HTR-8/SVneo (cell line): ENCODE data around the gene INHBC.
A peak's percentile ranks its signal among the peaks of the same experiment; 100 is the strongest.
"Not testable (repeated sequence)": the region's sequence is repeated elsewhere in the genome, so short reads cannot be mapped to it uniquely, and the experiment has no call there.

Source experiments
- DNase-seq: peaks from one replicate; pipeline ENCODE4 v3.0.0; 2011; ENCODE audit warnings: low spot score, mixed read lengths; ENCODE audit not compliant: insufficient read length
- FAIRE-seq: peaks from 2 replicates; lab custom pipeline; 2011; peaks lifted over from hg19 to GRCh38; lab: Jason Lieb, UNC

INHBC gene

DNA sequence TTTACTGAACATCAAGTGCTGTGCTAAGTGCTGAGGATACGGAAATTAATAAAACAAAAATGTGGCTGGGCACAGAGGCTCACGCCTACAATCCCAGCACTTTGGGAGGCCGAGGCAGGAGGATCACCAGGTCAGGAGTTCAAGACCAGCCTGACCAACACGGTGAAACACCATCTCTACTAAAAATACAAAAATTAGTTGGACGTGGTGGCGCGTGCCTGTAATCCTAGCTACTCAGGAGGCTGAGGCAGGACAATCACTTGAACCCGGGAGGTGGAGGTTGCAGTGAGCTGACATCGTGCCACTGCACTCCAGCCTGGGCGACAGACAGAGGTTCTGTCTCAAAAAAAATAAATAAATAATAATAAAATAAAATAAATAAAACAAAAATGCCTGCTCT, 7.6 kb upstream of the INHBC start:
- FAIRE-seq, DNase-seq: not testable (repeated sequence)

DNA sequence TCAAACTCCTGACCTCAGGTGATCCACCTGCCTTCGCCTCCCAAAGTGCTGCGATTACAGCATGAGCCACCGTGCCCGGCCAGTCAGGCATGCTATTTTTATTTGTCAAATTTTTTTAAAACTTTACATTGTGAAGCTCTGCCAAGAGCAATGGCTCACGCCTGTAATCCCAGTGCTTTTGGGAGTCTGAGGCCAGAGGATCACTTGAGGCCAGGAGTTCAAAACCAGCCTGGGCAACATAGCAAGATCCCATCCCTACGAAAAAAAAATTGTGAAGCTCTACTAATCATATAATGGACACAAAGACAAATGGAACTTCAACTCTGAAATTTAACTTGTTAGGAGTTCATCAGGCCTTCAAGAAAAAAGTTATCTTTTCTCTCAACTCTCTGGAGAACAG, 5.6 kb upstream of the INHBC start:
- DNase-seq (no peak), FAIRE-seq (no peak)

DNA sequence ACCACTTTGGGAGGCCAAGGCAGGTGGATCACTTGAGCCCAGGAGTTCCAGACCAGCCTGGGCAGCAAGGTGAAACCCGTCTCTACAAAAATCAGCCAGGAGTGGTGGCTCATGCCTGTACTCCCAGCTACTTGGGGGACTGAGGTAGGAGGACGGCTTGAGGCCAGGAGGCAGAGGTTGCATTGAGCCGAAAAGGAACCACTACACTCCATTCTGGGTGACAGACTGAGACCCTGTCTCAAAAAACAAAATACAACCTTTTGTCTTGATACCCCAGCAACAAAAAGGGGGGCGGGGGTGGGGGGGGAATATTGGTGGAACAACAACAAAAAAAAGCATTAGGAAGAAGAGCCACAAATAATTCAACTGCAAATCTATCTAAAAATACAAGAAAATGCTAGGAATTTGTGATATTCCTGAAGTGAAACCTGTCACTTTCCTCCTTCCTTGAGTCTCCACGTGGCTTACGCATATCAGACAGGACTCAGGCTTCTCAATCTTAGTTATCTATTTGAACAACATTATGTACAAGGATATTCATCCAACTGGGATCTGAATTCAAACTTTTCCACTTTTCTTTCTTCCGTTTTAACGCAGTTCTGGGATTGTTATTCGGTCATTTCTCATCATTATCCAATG, 5.0 kb upstream of the INHBC start:
- no peak for FAIRE-seq
- DNase-seq = no peak

DNA sequence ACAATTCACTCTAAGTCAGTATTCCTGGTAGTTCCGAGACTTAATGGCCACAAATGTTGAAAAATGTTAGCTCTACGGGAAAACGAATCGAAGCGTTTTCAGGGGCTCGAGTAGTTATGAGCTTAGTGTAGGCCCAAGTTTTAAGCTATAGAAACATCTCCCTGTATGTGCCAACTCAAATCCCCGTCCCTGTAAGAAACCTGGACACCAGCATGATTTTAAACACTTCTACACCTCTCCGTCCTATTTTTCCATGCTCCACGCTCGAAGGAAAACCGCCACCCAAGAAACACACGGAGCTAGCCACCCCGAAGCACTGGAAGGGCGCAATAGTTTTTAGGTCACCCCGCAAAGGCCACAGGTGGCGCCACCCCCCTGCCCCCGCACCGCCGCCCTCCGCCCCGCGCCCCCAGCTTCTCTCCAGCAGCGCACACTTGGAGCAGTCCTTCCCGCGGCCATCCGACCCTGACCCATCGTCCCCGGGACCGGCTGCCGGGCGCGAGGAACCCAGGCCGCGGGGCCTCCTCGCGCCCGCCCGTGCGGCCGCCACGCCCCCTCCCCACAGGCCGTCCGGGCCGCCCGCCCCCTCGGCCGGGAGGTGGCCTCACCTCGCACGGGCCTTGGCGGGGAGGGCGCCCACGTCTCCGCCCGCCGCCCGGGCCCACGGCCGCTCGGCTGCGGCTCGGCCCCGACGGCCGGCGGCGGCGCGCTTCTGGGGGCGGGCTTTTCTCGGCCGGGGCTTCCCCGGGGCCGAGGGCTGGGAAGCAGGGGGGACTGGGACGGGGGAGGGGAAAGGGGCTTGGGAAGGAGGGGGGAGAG, 4.3 kb upstream of the INHBC start:
- FAIRE-seq = no peak

DNA sequence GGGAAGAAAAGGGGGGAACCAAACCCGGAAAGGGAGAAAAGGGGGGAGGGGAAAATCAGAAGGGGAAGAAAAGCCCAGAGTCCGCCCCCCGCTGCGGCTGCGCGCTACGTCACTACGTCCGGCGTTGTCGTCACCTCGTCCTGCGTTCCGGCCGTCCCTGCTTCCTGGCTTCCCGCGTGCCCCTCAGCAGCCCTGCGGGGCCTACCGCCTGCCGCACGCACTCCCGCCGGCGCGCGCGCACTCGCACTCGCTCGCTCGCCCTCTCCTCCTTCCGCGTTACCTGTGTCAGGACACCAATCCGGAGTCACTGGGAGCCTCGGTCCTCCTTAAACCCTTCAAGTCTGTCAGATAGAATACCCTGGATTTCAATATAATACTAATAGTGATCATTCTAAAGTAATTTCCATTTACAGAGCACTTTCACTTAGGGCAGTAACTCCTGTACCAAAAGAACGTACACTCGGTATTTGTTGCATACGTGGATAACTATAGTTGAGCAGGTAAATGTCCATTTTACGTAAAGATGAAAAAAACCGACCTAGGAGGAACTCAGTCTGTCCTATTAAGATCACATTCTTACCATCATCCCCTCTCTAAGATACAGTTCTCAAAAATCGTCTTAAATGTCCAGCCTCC, 3.5 kb upstream of the INHBC start, which contains the start of gene R3HDM2:
Gene R3HDM2 (minus strand): TSS at position 113 of the 636 bp plus-strand sequence. CDS start 120,615 bp downstream, outside the sequence.
- FAIRE-seq (peak; percentile 54), DNase-seq (peak; percentile 95)

More for the DNA sequence above, 4.3 kb upstream of the INHBC start:
- no peak for DNase-seq

DNA sequence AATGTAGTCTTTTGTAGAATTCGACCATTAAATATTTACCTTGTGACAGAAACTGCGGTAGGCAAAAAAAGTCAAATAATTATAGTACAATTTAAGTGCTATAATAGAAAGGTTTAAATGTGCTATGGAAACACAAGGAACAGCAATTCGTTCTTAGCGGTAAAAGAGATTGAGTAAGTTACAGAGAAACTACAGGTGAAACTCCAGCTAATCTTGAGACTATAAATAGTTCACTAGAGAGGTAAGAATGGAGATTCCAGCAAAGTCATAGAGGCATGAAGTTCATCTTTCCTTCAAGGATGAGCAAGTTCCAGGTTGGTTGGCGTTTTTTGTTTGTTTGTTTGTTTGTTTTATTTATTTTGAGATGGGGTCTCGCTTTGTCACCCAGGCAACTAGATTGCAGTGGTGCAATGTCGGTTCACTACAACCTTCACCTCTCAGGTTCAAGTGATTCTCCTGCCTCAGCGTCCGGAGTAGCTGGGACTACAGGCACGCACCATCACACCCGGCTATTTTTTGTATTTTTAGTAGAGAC, 2.9 kb upstream of the INHBC start:
- no peak for FAIRE-seq
- DNase-seq = no peak

DNA sequence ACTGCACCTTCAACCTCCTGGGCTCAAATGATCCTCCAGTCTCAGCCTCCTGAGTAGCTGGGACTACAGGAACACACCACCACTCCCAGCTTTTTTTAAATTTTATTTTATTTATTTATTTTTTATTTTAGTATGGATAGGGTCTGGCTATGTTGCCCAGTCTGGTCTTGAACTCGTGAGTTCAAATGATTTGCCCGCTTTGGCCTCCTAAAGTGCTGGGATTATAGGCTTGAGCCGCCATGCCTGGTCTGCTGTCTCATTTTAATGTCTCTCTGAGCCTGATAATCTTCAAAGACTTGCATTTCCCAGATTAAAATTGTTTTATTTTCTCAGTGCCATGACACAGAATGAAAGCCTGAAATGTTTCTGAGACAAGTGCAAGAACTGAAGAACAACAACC, 1.2 kb upstream of the INHBC start:
- FAIRE-seq (no peak), DNase-seq (no peak)

DNA sequence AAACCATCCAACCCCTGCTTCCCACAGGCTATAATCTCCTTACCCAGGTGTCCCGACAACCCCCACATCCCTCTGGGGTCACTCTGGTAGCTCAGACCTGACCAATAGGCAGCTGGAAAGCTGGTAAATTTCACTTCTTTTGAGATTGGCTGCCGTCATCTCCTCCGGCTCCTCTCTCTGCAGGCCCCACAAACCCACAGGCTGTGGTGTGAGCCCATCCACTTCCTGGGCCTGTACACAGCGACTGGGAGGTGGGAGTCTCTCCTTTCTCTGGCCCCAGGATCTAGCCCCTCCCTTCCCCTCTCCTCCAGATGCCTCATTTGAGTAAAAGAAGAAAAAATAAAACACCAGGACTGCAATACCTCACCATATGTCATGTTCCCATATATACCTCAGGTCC, 709 bp downstream of the INHBC start:
- DNase-seq = no peak
- FAIRE-seq = no peak

DNA sequence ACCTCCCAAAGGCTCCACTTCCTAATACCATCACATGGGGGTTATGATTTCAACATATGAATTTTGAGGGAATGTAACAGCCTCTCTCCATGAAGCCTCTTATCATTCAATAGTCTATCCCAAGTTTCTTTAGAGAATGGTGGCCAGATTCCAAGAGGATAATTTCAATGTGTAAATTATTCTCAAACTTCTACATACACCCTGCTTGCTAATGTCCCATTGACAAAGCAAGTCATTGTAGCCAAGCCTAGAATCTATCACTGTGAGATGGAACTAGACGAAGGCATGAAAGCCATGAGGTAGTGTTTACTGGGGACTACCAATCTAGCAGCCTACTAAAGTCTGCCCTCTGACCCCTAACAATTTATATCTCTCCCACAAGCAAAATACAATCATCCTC, 3.8 kb downstream of the INHBC start:
- no peak for DNase-seq
- FAIRE-seq = no peak

DNA sequence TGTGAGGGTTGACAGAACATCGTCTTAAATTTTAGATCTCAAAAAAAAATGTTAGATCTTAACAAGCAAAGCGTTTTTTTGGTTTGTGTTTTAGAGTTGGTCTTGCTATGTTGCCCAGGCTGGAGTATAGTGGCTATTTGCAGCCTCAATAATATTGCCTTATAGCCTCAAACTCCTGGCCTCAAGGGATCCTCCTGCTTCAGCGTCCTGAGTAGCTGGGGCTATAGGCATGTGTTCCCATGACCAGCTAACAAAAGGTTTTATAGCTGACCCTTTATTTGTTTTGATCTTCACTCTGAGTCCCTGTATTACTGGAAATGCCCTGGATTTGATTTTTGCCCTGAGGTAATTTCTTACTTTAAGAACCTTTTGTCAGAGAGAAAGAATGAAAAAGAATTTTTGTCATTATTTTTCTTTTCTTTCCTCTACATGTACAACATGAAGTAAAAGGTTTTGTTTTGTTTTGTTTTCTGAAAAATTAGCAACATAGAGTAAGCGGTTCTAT, 5.2 kb downstream of the INHBC start:
- FAIRE-seq (no peak), DNase-seq (no peak)

DNA sequence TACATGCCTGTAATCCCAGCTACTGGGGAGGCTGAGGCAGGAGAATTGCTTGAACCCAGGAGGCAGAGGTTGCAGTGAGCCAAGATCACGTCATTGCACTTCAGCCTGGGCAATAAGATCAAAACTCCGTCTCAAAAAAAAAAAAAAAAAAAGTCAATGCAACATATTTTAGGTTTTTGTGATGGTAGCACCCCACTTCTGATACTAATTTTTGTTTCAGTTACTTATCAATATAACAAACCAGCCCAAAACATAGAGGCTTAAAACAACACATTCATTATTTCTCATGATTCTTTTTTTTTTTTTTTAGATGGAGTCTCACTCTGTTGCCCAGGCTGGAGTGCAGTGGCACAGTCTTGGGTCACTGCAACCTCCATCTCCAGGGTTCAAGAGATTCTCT, 6.8 kb downstream of the INHBC start:
- not testable (repeated sequence) for DNase-seq, FAIRE-seq

DNA sequence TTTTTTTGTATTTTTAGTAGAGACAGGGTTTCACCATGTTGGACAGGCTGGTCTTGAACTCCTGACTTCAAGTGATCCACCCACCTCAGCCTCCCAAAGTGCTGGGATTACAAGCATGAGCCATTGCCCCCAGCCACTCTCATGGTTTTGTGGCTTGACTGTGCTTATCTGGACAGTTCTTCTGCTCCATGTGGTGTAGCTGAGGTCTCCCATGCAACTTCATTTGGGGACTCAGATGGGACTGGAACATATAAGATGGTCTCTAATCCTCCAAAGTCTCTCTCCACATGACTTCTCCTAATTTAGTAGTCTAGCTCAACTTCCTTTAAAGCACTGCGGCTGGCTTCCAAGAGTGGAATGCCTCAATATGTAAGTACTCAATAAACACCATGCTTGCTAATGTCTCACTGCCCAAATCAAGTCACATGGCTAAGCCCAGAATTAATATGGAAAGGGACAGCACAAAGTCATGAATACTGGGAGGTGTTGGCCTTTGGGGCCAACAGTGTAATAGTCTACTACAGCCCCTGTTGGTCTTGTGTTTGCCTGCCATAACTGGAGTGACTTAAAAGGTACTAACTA, 7.4 kb downstream of the INHBC start:
- DNase-seq = no peak

DNA sequence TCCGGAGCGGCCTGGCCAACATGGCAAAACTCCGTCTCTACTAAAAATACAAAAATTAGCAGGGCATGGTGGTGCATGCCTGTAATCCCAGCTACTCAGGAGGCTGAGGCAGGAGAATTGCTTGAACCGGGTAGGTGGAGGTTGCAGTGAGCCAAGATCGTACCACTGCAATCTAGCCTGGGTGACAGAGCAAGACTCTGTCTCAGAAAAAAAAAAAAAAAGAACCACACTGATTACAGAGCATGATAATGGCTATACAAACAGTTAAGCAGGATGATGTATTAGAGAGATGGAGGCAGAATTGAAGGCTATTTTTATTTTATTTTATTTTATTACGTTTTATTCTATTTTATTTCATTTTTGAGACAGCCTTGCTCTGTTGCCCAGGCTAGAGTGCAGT, 9.8 kb downstream of the INHBC start:
- DNase-seq, FAIRE-seq: not testable (repeated sequence)

More for the DNA sequence above, 7.4 kb downstream of the INHBC start:
- no peak for FAIRE-seq

DNA sequence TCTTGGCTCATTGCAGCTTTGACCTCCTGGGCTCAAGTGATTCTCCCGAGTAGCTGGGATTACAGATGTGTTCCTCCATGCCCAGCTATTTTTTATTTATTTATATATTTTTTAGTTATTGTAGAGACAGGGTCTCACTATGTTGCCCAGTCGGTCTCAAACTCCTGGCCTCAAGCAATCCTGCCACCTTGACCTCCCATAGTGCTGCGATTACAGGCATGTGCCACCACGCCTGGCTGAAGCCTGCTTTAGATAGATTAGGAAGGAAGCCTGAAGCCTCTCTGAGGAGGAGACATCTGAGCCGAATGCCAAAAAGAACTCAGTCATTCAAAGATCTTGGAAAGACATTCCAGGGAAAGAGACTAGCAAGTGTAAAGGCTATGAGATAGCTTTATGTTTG, 10.2 kb downstream of the INHBC start:
- FAIRE-seq = no peak
- no peak for DNase-seq

DNA sequence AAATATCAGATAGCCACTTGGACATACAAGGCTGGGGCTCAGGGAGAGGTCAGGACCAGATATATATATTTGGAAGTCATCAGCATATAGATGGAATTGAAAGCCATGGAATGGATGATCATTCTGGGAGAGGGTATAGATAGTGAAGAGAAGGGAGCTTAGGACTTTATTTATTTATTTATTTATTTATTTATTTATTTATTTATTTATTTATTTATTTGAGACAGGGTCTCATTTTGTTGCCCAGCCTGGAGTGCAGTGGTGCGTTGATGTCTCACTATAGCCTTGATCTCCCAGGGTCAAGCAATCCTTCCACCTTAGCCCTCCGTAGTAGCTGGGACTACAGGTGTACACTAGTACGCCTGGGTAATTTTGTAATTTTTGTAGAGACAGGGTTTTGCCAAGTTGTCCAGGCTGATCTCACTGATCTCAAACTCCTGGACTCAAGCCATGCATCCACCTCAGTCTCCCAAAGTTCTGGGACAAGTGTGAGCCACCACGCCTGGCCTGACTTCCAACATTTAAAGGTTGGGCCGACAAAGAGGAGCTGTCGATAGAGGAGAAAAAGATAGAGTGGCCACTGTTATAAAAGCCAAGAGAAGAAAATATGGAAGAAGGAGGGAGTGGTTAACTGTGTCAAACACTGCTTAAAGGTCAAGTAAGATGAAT, 11.8 kb downstream of the INHBC start:
- DNase-seq (no peak), FAIRE-seq (no peak)

DNA sequence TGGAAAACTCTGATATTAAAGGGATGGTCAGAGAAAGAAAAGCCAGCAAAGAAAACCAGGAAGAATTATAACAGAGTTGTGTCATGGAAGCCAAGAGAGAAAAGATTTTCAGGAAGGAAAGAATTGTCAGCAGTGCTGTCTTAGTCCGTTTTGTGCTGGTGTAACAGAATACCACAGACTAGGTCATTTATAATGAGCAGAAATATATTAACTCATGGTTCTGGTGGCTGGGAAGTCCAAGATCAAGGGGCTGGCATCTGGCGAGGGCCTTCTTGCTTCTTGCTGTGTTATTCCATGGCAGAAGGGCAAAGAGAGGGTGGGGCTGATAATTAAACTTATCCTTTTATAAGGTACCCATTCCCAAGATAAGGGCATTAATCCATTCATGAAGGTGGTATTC, 14.1 kb downstream of the INHBC start:
- DNase-seq (no peak), FAIRE-seq (no peak)

DNA sequence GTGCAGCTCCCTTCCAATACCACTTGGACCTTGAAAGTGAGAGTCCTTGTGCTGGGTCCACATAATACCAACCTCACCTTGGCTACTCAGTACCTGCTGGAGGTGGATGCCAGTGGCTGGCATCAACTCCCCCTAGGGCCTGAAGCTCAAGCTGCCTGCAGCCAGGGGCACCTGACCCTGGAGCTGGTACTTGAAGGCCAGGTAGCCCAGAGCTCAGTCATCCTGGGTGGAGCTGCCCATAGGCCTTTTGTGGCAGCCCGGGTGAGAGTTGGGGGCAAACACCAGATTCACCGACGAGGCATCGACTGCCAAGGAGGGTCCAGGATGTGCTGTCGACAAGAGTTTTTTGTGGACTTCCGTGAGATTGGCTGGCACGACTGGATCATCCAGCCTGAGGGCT, 14.8 kb downstream of the INHBC start:
- FAIRE-seq (no peak), DNase-seq (no peak)

DNA sequence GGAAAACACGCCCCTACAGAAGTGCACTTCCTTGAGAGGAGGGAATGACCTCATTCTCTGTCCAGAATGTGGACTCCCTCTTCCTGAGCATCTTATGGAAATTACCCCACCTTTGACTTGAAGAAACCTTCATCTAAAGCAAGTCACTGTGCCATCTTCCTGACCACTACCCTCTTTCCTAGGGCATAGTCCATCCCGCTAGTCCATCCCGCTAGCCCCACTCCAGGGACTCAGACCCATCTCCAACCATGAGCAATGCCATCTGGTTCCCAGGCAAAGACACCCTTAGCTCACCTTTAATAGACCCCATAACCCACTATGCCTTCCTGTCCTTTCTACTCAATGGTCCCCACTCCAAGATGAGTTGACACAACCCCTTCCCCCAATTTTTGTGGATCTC, 15.5 kb downstream of the INHBC start:
- DNase-seq (no peak), FAIRE-seq (no peak)

DNA sequence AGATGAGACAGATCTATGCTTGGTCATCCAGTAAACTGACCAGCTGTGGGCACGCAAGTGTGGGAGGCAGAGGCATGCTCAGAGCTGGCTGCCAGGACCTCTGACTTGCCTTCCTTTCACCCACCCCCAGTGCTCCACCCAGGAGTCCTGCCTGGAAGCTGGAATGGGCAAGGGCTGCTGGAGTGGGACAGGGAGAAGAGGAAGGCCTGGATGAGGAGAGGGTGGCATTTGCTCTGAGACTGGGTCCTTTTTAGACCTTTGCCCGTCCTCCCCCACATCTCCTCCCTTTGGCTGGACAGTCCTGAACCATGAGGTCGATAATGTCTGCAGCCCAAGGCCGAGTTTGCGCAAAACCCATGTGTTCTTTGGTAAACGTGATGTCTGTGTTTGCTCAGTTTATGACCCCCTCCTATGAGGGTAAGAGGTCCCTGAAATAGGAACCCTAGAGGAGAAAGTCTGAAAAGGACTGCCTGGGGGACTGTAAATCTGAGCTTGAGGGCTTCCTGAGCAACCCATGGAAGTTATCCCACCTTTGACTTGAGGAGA, 16.7 kb downstream of the INHBC start:
- FAIRE-seq (no peak), DNase-seq (no peak)
